Colonic mucosa (tissue), 4 donors: ENCODE results near the gene DNAJA3. TPM values are rescaled to one million over a fixed set of nuclear protein-coding genes. Genes with fewer than 3 reads are reported as not detected.

ENCODE experiments used
- DNase-seq: peaks from one replicate; pipeline ENCODE4 v3.0.0-alpha.2; 2020
- H3K27ac ChIP-seq: fragments of 200-600 bp; one replicate; pipeline ENCODE4 v1.8.0; 2021
- H3K27me3 ChIP-seq: fragments of 200-600 bp; one replicate; pipeline ENCODE4 v1.8.0; 2021
- H3K36me3 ChIP-seq: fragments of 200-600 bp; one replicate; pipeline ENCODE4 v1.8.0; 2021
- H3K4me1 ChIP-seq: fragments of 200-600 bp; one replicate; pipeline ENCODE4 v1.8.0; 2021; ENCODE audit warnings: mild to moderate bottlenecking
- H3K4me3 ChIP-seq: fragments of 200-600 bp; one replicate; pipeline ENCODE4 v1.8.0; 2021
- H3K9ac ChIP-seq, 2 donors: one replicate each; pipeline ENCODE4 v1.7.0; 2013; ENCODE audit warnings: control low read depth in 2 of 2, low read depth in 2 of 2, low read length in 2 of 2
- H3K9me3 ChIP-seq: fragments of 200-600 bp; one replicate; pipeline ENCODE4 v1.8.0; 2021
- CTCF ChIP-seq: fragments of 200-600 bp; IDR thresholded peaks from one replicate; pipeline ENCODE4 v1.8.0; 2022; ENCODE audit warnings: antibody characterized with exemption, mild to moderate bottlenecking
- intact Hi-C: fragments of 100-400 bp; cut with DNase I; formaldehyde crosslinking; loops from one replicate; pipeline ENCODE4 v1.14.1; 2022
- total RNA-seq, 2 donors: library from RNA; stranded (reverse); fragmentation: NEBNext Ultra II Directional in 1 of 2; extraction: Animal tissue kit (Norgen Biotek cat#: 25700) in 1 of 2; gene quantifications; one replicate each; pipeline ENCODE4 v1.2.1, GENCODE V29; 2021
- donor health status: healthy.
- donor health status: DM: no; HTN: no; CAD: no.
- donor health status: DM: no; HTN: no; CAD: no.

DNAJA3 gene
- total RNA-seq: 10 to 100 TPM; 48.3 to 76.1 TPM

DNA sequence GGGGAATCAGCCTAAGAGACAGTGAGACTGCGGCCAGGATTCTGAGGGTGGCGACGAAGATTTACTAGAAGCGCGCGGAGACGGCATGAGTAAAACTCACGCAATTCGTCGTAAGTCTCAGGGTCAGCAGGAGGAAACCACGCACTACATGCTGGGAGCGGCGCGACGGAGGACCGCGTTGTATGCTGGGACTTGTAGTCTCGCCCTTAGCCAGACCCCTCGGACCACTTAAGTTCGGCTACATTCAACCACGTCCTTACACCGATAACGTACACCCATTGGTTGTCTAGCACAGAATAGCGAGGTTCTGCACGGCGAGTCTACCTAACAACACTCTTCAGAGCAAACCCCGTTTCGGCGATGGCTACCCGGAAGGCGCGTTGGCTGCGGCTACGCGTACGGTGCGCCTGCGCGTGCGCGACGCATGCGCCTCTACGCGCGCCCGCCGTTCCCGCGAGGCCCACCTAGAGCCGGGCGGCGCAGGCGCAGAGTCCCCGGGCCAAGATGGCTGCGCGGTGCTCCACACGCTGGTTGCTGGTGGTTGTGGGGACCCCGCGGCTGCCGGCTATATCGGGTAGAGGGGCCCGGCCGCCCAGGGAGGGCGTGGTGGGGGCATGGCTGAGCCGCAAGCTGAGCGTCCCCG is at the start of gene DNAJA3:
DNAJA3 (plus strand) TSS at position 491 of the 643 bp plus-strand sequence; CDS start at position 505, 14 bp downstream.
- Histone ChIP-seq H3K27me3 (no peaks in the 10 kb centered on the region), H3K36me3 (no peaks in the 10 kb centered on the region), H3K9ac (peak within 1 kb of the TSS; percentile 76 to 95), H3K9me3 (no peaks in the 10 kb centered on the region), H3K4me3 (peak within 1 kb of the TSS; percentile 88), H3K4me1 (peaks cover 7% of the 10 kb centered on the region), H3K27ac (peak within 1 kb of the TSS; percentile 86)
- DNase-seq: peak; percentile 92
- intact Hi-C loops: loop anchor here (10.0 kb wide), 1 partner anchor 49 kb away; the partner anchor contains the start of genes HMOX2 and NMRAL1
- TF ChIP-seq CTCF: no peak

GRCh38 chr16:4376126-4376892 is 49.4 kb upstream of the DNAJA3 start:
- Histone ChIP-seq H3K9me3 (no peaks in the 10 kb centered on the region), H3K36me3 (no peaks in the 10 kb centered on the region), H3K27ac (peak overlapping the region; percentile 7), H3K4me3 (no peak overlapping the region), H3K27me3 (no peaks in the 10 kb centered on the region), H3K9ac (peak overlapping the region; percentile 24 to 46), H3K4me1 (peaks cover 3% of the 10 kb centered on the region)
- intact Hi-C loops: no loop called here
- peak; percentile 65 for DNase-seq
- TF ChIP-seq CTCF: no peak

DNA sequence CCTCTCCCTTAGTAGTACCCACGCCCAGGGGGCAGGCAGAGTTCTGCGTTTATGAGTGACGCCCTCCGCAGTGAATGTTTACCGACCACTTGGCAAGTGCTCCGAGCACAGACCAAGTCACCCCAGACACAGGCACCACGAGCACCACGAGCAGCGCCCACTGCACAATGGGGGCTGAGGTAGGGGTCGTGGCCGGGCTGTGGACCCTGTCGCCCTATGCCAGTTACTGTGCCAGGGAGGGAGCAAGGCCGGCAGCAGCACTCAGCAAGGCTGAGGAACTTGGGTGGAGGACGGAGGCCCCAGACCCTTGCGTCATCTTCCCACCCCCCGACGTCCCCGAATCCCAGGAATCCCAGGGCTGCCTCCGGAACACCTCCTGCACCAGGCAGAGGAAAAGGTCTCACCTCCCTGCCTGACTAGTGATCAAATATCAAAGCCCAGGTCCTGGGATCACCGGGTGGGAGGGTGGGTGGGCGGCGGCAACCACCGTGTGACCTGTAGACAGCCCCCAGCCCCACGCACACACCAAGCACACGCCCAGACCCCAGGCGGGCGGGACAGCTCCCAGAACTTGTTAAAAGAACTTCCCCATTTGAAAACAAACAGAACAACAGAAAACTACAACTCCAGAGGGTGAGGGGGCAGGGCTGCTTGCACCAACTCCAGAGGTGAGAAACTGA is 48.6 kb upstream of the DNAJA3 start:
- peak overlapping the region; percentile 7 for H3K27ac ChIP-seq
- H3K4me1 ChIP-seq: no peaks in the 10 kb centered on the region
- TF ChIP-seq CTCF: no peak
- H3K9me3 ChIP-seq: no peaks in the 10 kb centered on the region
- no peak overlapping the region for H3K4me3 ChIP-seq
- DNase-seq: no peak
- H3K27me3 ChIP-seq: no peaks in the 10 kb centered on the region
- no peaks in the 10 kb centered on the region for H3K36me3 ChIP-seq
- H3K9ac ChIP-seq: peak overlapping the region in 1 of 2 donors; percentile 46
- intact Hi-C loops: no loop called here

- DNase-seq: no peak
- Histone ChIP-seq H3K4me3 (no peak overlapping the region), H3K4me1 (no peaks in the 10 kb centered on the region)
Observed at GRCh38 chr16:4377573-4378154, 48.0 kb upstream of the DNAJA3 start.

More at GRCh38 chr16:4377573-4378154, 48.0 kb upstream of the DNAJA3 start:
- Histone ChIP-seq H3K9me3 (no peaks in the 10 kb centered on the region), H3K36me3 (no peaks in the 10 kb centered on the region), H3K27me3 (no peaks in the 10 kb centered on the region), H3K9ac (no peak overlapping the region), H3K27ac (no peak overlapping the region)
- no peak for TF ChIP-seq CTCF
- intact Hi-C loops: no loop called here
